MM.1S (cell line): ENCODE results near the gene AAMDC.

Source experiments
- CTCF ChIP-seq: fragments of 300-600 bp; sonication (generic); IDR thresholded peaks from 2 replicates; pipeline ENCODE4 v1.5.1; 2016; ENCODE audit warnings: antibody characterized with exemption, low read length, mixed read lengths
- EZH2 ChIP-seq: fragments of 300-600 bp; sonication (generic); optimal IDR thresholded peaks from 2 replicates; pipeline ENCODE3; 2017; ENCODE audit warnings: low read depth, mild to moderate bottlenecking, antibody characterized with exemption, low read length, mixed read lengths
- EZH2phosphoT487 ChIP-seq: fragments of 300-600 bp; sonication (generic); IDR thresholded peaks from 2 replicates; pipeline ENCODE4 v1.6.1; 2018; ENCODE audit warnings: antibody characterized with exemption, low read length

- TF ChIP-seq CTCF, result no peak
- no peak for TF ChIP-seq EZH2
- no peak for TF ChIP-seq EZH2phosphoT487
These were observed 5.5 kb upstream of the AAMDC start for GRCh38 chr11:77815459-77815858.
